Measurements from ENCODE around the gene IKZF1. TPM values are rescaled to one million over a fixed set of nuclear protein-coding genes. Genes with fewer than 3 reads are reported as not detected.

The IKZF1 gene
- total and polyA plus RNA-seq, 2 of the 4 experiments (the other 2 are of a cell fraction): not detected

GRCh38 chr7:50431722-50432305 lies 127.3 kb downstream of the IKZF1 start:
- Histone ChIP-seq H3K4me2 (ENCODE audit: low read depth, low read length) (no peak overlapping the region), H2AFZ (replicated peaks; ENCODE audit: low read length, poor library complexity) (no peak overlapping the region), H2BK120ac (ENCODE audit: low read depth, low read length) (no peak overlapping the region), H3K9me1 (ENCODE audit: insufficient read depth, low read length) (peaks cover 5% of the 10 kb centered on the region; the same call in 1 of the 2 replicates), H3K9ac (ENCODE audit: low read depth, low read length) (no peak overlapping the region), H3K56ac (ENCODE audit: extremely low read depth, insufficient read depth, low read length) (no peak overlapping the region), H4K91ac (ENCODE audit: insufficient read depth, low read depth, low read length) (no peak overlapping the region), H4K8ac (ENCODE audit: low read depth in 2 of 2, low read length in 2 of 2) (no peak overlapping the region), H3K18ac (ENCODE audit: low read depth, low read length) (no peak overlapping the region), H2AK5ac (ENCODE audit: low read depth, low read length) (no peak overlapping the region), H3K9me3 (ENCODE audit: control insufficient read depth, insufficient read depth, low read length) (no peaks in the 10 kb centered on the region), H3K79me1 (ENCODE audit: low read depth in 1 of 2, low read length in 2 of 2) (0 out of 4 replicates have a peak, but pooled peaks cover 0 to 2% of the 10 kb centered on the region in 2 experiments), H3K4me3 (ENCODE audit: insufficient read depth, low read depth, low read length) (no peak overlapping the region), H4K5ac (ENCODE audit: low read depth, low read length) (no peak overlapping the region), H4K20me1 (ENCODE audit: insufficient read depth, low read length) (no peaks in the 10 kb centered on the region), H3K27ac (ENCODE audit: insufficient read depth, low read length) (no peak overlapping the region), H3K36me3 (ENCODE audit: control insufficient read depth, insufficient read depth, low read length) (no peaks in the 10 kb centered on the region), H2BK5ac (ENCODE audit: low read depth, low read length, poor library complexity, severe bottlenecking) (no peak overlapping the region), H3K23ac (ENCODE audit: low read depth, low read length) (no peak overlapping the region), H2BK20ac (ENCODE audit: low read depth, low read length) (no peak overlapping the region), H2AK9ac (replicated peaks; ENCODE audit: low read depth, low read length, poor library complexity) (no peak overlapping the region), H3K4ac (ENCODE audit: low read depth, low read length) (no peak overlapping the region), H3K4me1 (ENCODE audit: control insufficient read depth, insufficient read depth, low read length) (peaks cover 4% of the 10 kb centered on the region; the same call in 1 of the 2 replicates), H3K27me3 (ENCODE audit: control insufficient read depth, insufficient read depth, low read length) (no peaks in the 10 kb centered on the region), H2BK15ac (ENCODE audit: low read depth, low read length) (no peak overlapping the region), H3K14ac (replicated peaks; ENCODE audit: low read depth, low read length) (no peak overlapping the region)
- no CpG with 5 or more reads among the region's 4 CpGs for WGBS, 2 experiments (ENCODE audit: extremely low coverage in 2 of 2, insufficient read length in 1 of 2)
- dilution Hi-C loops (cut with HindIII; ENCODE audit: low sequenced_read_pairs, unreplicated experiment) (no loop called here), in situ Hi-C loops (cut with MboI; ENCODE audit: low sequenced_read_pairs) (no loop called here), intact Hi-C loops (cut with micrococcal nuclease) (no loop called here)
- CTCF ChIA-PET: interaction anchor here (0.9 to 2.3 kb wide), 2 partner anchors 14 to 729 kb away, joined by 3 to 8 read pairs; no protein-coding TSS in a partner anchor
- BruUV-seq (replicated peaks): no TSS peak
- TF ChIP-seq USF2 (IDR thresholded peaks at IDR 0.05; ENCODE audit: low read depth, low read length): no peak
- no peak for TF ChIP-seq FOS (IDR thresholded peaks at IDR 0.05; ENCODE audit: low read depth, low read length)
- TF ChIP-seq RAD21 (IDR thresholded peaks at IDR 0.05; ENCODE audit: low read length): no peak
- no peak for TF ChIP-seq POLR2A (IDR thresholded peaks at IDR 0.05; ENCODE audit: low read depth, low read length)
- no peak for TF ChIP-seq ELK1 (IDR thresholded peaks at IDR 0.05; ENCODE audit: borderline replicate concordance, low read depth, low read length)
- no peak for TF ChIP-seq CHD1 (IDR thresholded peaks at IDR 0.05; ENCODE audit: low read depth, low read length)
- TF ChIP-seq CTCF (conservative IDR thresholded peaks at IDR 0.05; ENCODE audit: low read depth, low read length): no peak
- no peak for TF ChIP-seq SMC3 (IDR thresholded peaks at IDR 0.05; ENCODE audit: low read depth, low read length)
- TF ChIP-seq BHLHE40 (IDR thresholded peaks at IDR 0.05; ENCODE audit: low read depth, low read length): no peak
- TF ChIP-seq MXI1 (IDR thresholded peaks at IDR 0.05; ENCODE audit: borderline replicate concordance, low read depth, low read length): no peak
- TF ChIP-seq CEBPB (IDR thresholded peaks at IDR 0.05; ENCODE audit: low read depth, low read length): no peak
- DNase-seq (no peak), ATAC-seq (ENCODE audit: low read depth) (no peak)
- POLR2A ChIA-PET (ENCODE audit: unreplicated experiment): no interaction called here
